Endothelial cell of umbilical vein (primary cell): ENCODE results near the gene GPN3. TPM values are rescaled to one million over a fixed set of nuclear protein-coding genes. Genes with fewer than 3 reads are reported as not detected.

Experiments used
- BruUV-seq: library from RNA; stranded (reverse); fragments of 400-500 nt; replicated peaks from 2 replicates; lab custom pipeline; 2021; lab: Mats Ljungman, UMichigan
- CTCF ChIA-PET: fragments of 300-600, 350-600 bp; sonication (Branson Sonifier 250); formaldehyde crosslinking; loops from one replicate; lab custom pipeline; 2021; ENCODE audit warnings: antibody characterized with exemption, inconsistent platforms; lab: Charles Lee
- POLR2A ChIA-PET: fragments of 300-600, 350-600 bp; sonication (Branson Sonifier 250); formaldehyde crosslinking; loops from one replicate; lab custom pipeline; 2021; ENCODE audit warnings: antibody characterized with exemption, inconsistent platforms; lab: Charles Lee
- DNase-seq: peaks from one replicate; pipeline ENCODE4 v3.0.0-alpha.2; 2011; ENCODE audit warnings: low read depth, low spot score
- FAIRE-seq: peaks from 2 replicates; lab custom pipeline; 2011; peaks lifted over from hg19 to GRCh38; lab: Jason Lieb, UNC
- H2AFZ ChIP-seq: 2 replicates; pipeline ENCODE4 v1.6.0; 2012; ENCODE audit warnings: low read depth, low read length, control low read depth, inconsistent platforms
- H3K27ac ChIP-seq: 2 replicates; pipeline ENCODE4 v1.5.1; 2011; ENCODE audit warnings: low read depth, mild to moderate bottlenecking, control low read depth, low read length, moderate library complexity; ENCODE audit not compliant: insufficient read depth
- H3K27me3 ChIP-seq, 2 experiments: 2 replicates each; pipeline versions ENCODE4 v1.6.0 to v1.6.1; 2011; ENCODE audit warnings: low read length in 2 of 2, mixed read lengths in 1 of 2; ENCODE audit not compliant: control insufficient read depth in 2 of 2, insufficient read depth in 2 of 2
- H3K36me3 ChIP-seq, 2 experiments: 2 replicates in 1 of 2; 3 replicates in 1 of 2; pipeline ENCODE4 v1.5.1; 2011; ENCODE audit warnings: low read length in 2 of 2, mild to moderate bottlenecking in 1 of 2, moderate library complexity in 1 of 2; ENCODE audit not compliant: control insufficient read depth in 2 of 2, insufficient read depth in 2 of 2; ENCODE audit errors: extremely low read depth in 1 of 2
- H3K4me1 ChIP-seq: 3 replicates; pipeline ENCODE4 v1.5.1; 2011; ENCODE audit warnings: mild to moderate bottlenecking, low read length; ENCODE audit not compliant: control insufficient read depth, insufficient read depth; ENCODE audit errors: extremely low read depth
- H3K4me2 ChIP-seq: 2 replicates; pipeline ENCODE4 v1.6.1; 2011; ENCODE audit warnings: low read length, control low read depth, mixed read lengths; ENCODE audit not compliant: insufficient read depth
- H3K4me3 ChIP-seq, 3 experiments: fragments of 200-600 bp in 1 of 3; sonication (generic), shearing (Covaris generic) in 1 of 3; replicated peaks in 1 of 3; 2 replicates each; pipeline ENCODE4 v1.5.1; 2011 to 2016; ENCODE audit warnings: control low read depth in 3 of 3, low read length in 3 of 3, mild to moderate bottlenecking in 2 of 3, inconsistent platforms in 1 of 3, low read depth in 1 of 3, moderate library complexity in 1 of 3; ENCODE audit not compliant: insufficient read depth in 1 of 3
- H3K79me2 ChIP-seq: 2 replicates; pipeline ENCODE4 v1.6.0; 2012; ENCODE audit warnings: low read length, inconsistent platforms; ENCODE audit not compliant: control insufficient read depth, insufficient read depth
- H3K9ac ChIP-seq: replicated peaks from 2 replicates; pipeline ENCODE3; 2011; ENCODE audit warnings: low read length, control low read depth; ENCODE audit not compliant: insufficient read depth; ENCODE audit errors: extremely low read depth
- H3K9me1 ChIP-seq: replicated peaks from 3 replicates; pipeline ENCODE4 v1.6.0; 2011; ENCODE audit warnings: mild to moderate bottlenecking, low read length; ENCODE audit not compliant: control insufficient read depth, insufficient read depth; ENCODE audit errors: extremely low read depth
- H3K9me3 ChIP-seq: replicated peaks from 2 replicates; pipeline ENCODE4 v1.5.1; 2012; ENCODE audit warnings: low read length, inconsistent platforms; ENCODE audit not compliant: control insufficient read depth, insufficient read depth
- H4K20me1 ChIP-seq: replicated peaks from 2 replicates; pipeline ENCODE3; 2011; ENCODE audit warnings: mild to moderate bottlenecking, low read length; ENCODE audit not compliant: control insufficient read depth, insufficient read depth; ENCODE audit errors: extremely low read depth
- CTCF ChIP-seq, 2 donors: IDR thresholded peaks; 1 replicate in 1 of 2; 2 replicates in 1 of 2; pipeline ENCODE4 v1.5.1; 2011; ENCODE audit warnings: low read length in 2 of 2, mild to moderate bottlenecking in 2 of 2, moderate library complexity in 2 of 2, control low read depth in 1 of 2, inconsistent platforms in 1 of 2, low read depth in 1 of 2; ENCODE audit not compliant: insufficient read depth in 1 of 2; ENCODE audit errors: extremely low read depth in 1 of 2
- EZH2 ChIP-seq: IDR thresholded peaks from 2 replicates; pipeline ENCODE4 v1.6.1; 2012; ENCODE audit warnings: borderline replicate concordance, low read depth, mild to moderate bottlenecking, moderate library complexity, low read length, inconsistent platforms; ENCODE audit not compliant: severe bottlenecking
- FOS ChIP-seq: IDR thresholded peaks from 2 replicates; pipeline ENCODE4 v1.6.1; 2011; ENCODE audit warnings: mild to moderate bottlenecking, low read length, moderate library complexity, borderline replicate concordance; ENCODE audit not compliant: insufficient read depth
- GATA2 ChIP-seq: IDR thresholded peaks from 2 replicates; pipeline ENCODE4 v1.7.0; 2011; ENCODE audit warnings: low read depth, mild to moderate bottlenecking, moderate library complexity, mixed read lengths, low read length; ENCODE audit not compliant: insufficient read length, insufficient read depth
- JUN ChIP-seq: IDR thresholded peaks from 2 replicates; pipeline ENCODE4 v1.6.1; 2011; ENCODE audit warnings: borderline replicate concordance, low read depth; ENCODE audit not compliant: insufficient read length, insufficient read depth
- MYC ChIP-seq: IDR thresholded peaks from one replicate; pipeline ENCODE4 v1.6.1; 2011; ENCODE audit warnings: mild to moderate bottlenecking, low read depth, low read length
- POLR2A ChIP-seq: IDR thresholded peaks from 2 replicates; pipeline ENCODE4 v1.6.1; 2012; ENCODE audit warnings: low read depth, mild to moderate bottlenecking, control low read depth, low read length
- POLR2AphosphoS5 ChIP-seq: IDR thresholded peaks from 2 replicates; pipeline ENCODE4 v1.6.1; 2012; ENCODE audit warnings: low read depth, mild to moderate bottlenecking, control low read depth, low read length, moderate library complexity; ENCODE audit not compliant: insufficient read depth
- dilution Hi-C: fragments of 300-500 bp; cut with MboI; formaldehyde crosslinking; loops from one replicate; pipeline ENCODE4 v1.15.0; 2019; ENCODE audit warnings: low sequenced_read_pairs; ENCODE audit not compliant: extremely low pct_ligation_motif_present
- intact Hi-C: fragments of 100-400 bp; cut with micrococcal nuclease; formaldehyde crosslinking; loops from one replicate; pipeline ENCODE4 v1.10.0; 2022
- polyA plus RNA-seq, 4 experiments: library from polyadenylated mRNA; depleted of rRNA in 3 of 4; stranded (reverse) in 3 of 4; unstranded in 1 of 4; fragments of >200 nt; gene quantifications; 2 replicates each; pipeline versions ENCODE4 v1.2.1 to v1.2.3, GENCODE V29; 2011 to 2012; ENCODE audit warnings: missing spikeins in 1 of 4
- small RNA-seq: library from RNA; depleted of rRNA; stranded (forward); fragments of <200 nt; gene quantifications from one replicate; pipeline ENCODE3, GENCODE V24; 2012; ENCODE audit warnings: low replicate concordance, low read depth; ENCODE audit not compliant: insufficient read depth, insufficient read length
- total RNA-seq: library from RNA; stranded (reverse); gene quantifications from 2 replicates; pipeline ENCODE4 v1.2.3, GENCODE V29; 2021
- TF ChIP-seq, protein P1 (sequence below): IDR thresholded peaks from 2 replicates; pipeline ENCODE4 v1.6.1; 2011; ENCODE audit not compliant: insufficient read depth, insufficient read length

Gene GPN3
- total and polyA plus RNA-seq, 2 donors (not counting 3 experiments of a cell fraction or from before 2014, with no cell fraction given), result 26.6 to 29.6 TPM

GRCh38 chr12:110403146-110403975 is 64.7 kb downstream of the GPN3 start, which contains the start of gene ANAPC7:
Gene ANAPC7 (minus strand): TSS chr12:110403708. CDS start chr12:110403627, 81 bp downstream.
- H3K27me3 ChIP-seq, result no peaks in the 10 kb centered on the region
- no peaks in the 10 kb centered on the region for H4K20me1 ChIP-seq
- peak within 1 kb of the TSS; percentile 97 for H3K27ac ChIP-seq
- TF ChIP-seq FOS (no peak), POLR2A (peak; percentile 83), EZH2 (no peak), JUN (no peak), GATA2 (no peak), MYC (peak; percentile 7), CTCF (IDR thresholded peaks at IDR 0.05; ENCODE audit: extremely low read depth in 1 of 2, insufficient read depth in 1 of 2, low read depth in 1 of 2, low read length in 2 of 2) (no peak), POLR2AphosphoS5 (peak; percentile 86)
- TF ChIP-seq, protein P1, sequence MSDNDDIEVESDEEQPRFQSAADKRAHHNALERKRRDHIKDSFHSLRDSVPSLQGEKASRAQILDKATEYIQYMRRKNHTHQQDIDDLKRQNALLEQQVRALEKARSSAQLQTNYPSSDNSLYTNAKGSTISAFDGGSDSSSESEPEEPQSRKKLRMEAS, result peak; percentile 85
- intact Hi-C loops (loop anchor here (1.0 to 2.0 kb wide), 2 partner anchors 28 to 123 kb away; partner anchors contain the start of gene ATP2A2), dilution Hi-C loops (no loop called here)
- TSS peak; percentile 30 for BruUV-seq
- no peaks in the 10 kb centered on the region for H3K9me3 ChIP-seq
- ChIA-PET POLR2A (interaction anchor here (0.6 kb wide), 1 partner anchor 11 kb away, joined by 7 read pairs; no protein-coding TSS in a partner anchor), CTCF (interaction anchor here (1.0 to 2.1 kb wide), 3 partner anchors 13 to 204 kb away, joined by 3 to 11 read pairs (median 4); no protein-coding TSS in a partner anchor)
- H3K4me1 ChIP-seq, result peaks cover 8% of the 10 kb centered on the region
- H2AFZ ChIP-seq, result peak within 1 kb of the TSS; percentile 100
- DNase-seq, result peak; percentile 92
- H3K36me3 ChIP-seq, result peaks cover 3% of the 10 kb centered on the region in 2 experiments
- peak within 1 kb of the TSS; percentile 49 to 84 (median 61) for H3K4me3 ChIP-seq
- peak within 1 kb of the TSS; percentile 99 for H3K9ac ChIP-seq
- peaks cover 48% of the 10 kb centered on the region for H3K79me2 ChIP-seq
- FAIRE-seq, result peak; percentile 64
- peak within 1 kb of the TSS; percentile 99 for H3K4me2 ChIP-seq
- H3K9me1 ChIP-seq, result no peaks in the 10 kb centered on the region

Small RNAs within 50 kb of the gene (small RNA-seq; reads per million reads assigned to genes)
- not detected for gene RF00278

Other genes with a start within 250 kb of the GPN3 start
- 230 and 239 TPM in 2 replicates for gene ATP2A2, start 187.0 kb downstream of the GPN3 start, total RNA-seq
- 94.4 and 102 TPM in 2 replicates for gene ATP2A2, start 187.0 kb downstream of the GPN3 start, polyA plus RNA-seq
- gene ANAPC7, start 64.5 kb downstream of the GPN3 start, total RNA-seq, result 76.6 and 89.0 TPM in 2 replicates
- gene ANAPC7, start 64.5 kb downstream of the GPN3 start, polyA plus RNA-seq, result 54.2 and 56.0 TPM in 2 replicates
- 304 and 308 TPM in 2 replicates for gene ARPC3, start 17.9 kb downstream of the GPN3 start, total RNA-seq
- 36.8 and 92.8 TPM in 2 replicates for gene ARPC3, start 17.9 kb downstream of the GPN3 start, polyA plus RNA-seq
- gene FAM216A, start 588 bp upstream of the GPN3 start, total RNA-seq, result 7.9 and 11.7 TPM in 2 replicates
- 11.6 and 12.4 TPM in 2 replicates for gene FAM216A, start 588 bp upstream of the GPN3 start, polyA plus RNA-seq
- gene VPS29, start 33.9 kb upstream of the GPN3 start, total RNA-seq, result 147 and 155 TPM in 2 replicates
- 111 and 138 TPM in 2 replicates for gene VPS29, start 33.9 kb upstream of the GPN3 start, polyA plus RNA-seq
- gene RAD9B, start 34.1 kb upstream of the GPN3 start, total RNA-seq, result 0.15 TPM in 1 of 2 replicates, not detected in the other
- 0.08 and 0.11 TPM in 2 replicates for gene RAD9B, start 34.1 kb upstream of the GPN3 start, polyA plus RNA-seq
- 15.2 and 17.0 TPM in 2 replicates for gene PPTC7, start 115.1 kb upstream of the GPN3 start, total RNA-seq
- gene PPTC7, start 115.1 kb upstream of the GPN3 start, polyA plus RNA-seq, result 6.8 and 8.4 TPM in 2 replicates
- 20.1 and 21.1 TPM in 2 replicates for gene TCTN1, start 145.9 kb upstream of the GPN3 start, total RNA-seq
- 23.3 and 31.4 TPM in 2 replicates for gene TCTN1, start 145.9 kb upstream of the GPN3 start, polyA plus RNA-seq
- 3.7 and 4.8 TPM in 2 replicates for gene HVCN1, start 220.9 kb upstream of the GPN3 start, total RNA-seq
- 6.3 and 8.4 TPM in 2 replicates for gene HVCN1, start 220.9 kb upstream of the GPN3 start, polyA plus RNA-seq